Urinary bladder (tissue), 4 donors: ENCODE results near the gene CENPA. TPM values are rescaled to one million over a fixed set of nuclear protein-coding genes. Genes with fewer than 3 reads are reported as not detected.
"Not testable (repeated sequence)": the region's sequence is repeated elsewhere in the genome, so short reads cannot be mapped to it uniquely, and the experiment has no call there.

Source experiments
- DNase-seq: peaks from one replicate; pipeline ENCODE4 v3.0.0-alpha.2; 2015; ENCODE audit errors: extremely low spot score
- H3K27ac ChIP-seq: one replicate; pipeline ENCODE4 v1.5.1; 2013; ENCODE audit warnings: low read depth, mild to moderate bottlenecking, moderate library complexity
- H3K36me3 ChIP-seq: one replicate; pipeline ENCODE4 v1.6.1; 2013; ENCODE audit warnings: mild to moderate bottlenecking, moderate library complexity; ENCODE audit not compliant: insufficient read depth
- H3K4me1 ChIP-seq: one replicate; pipeline ENCODE4 v1.6.1; 2013; ENCODE audit warnings: mild to moderate bottlenecking, moderate library complexity; ENCODE audit not compliant: insufficient read depth
- H3K4me3 ChIP-seq: one replicate; pipeline ENCODE4 v1.5.1; 2013; ENCODE audit warnings: low read depth, low read length
- WGBS: extraction: QIAGEN DNeasy Blood & Tissue Kit; methylation state at CpG from one replicate; pipeline ENCODE4 v1.1.7; 2013; 5-methylcytosine and 5-hydroxymethylcytosine counted together
- polyA plus RNA-seq: library from polyadenylated mRNA; stranded (reverse); fragments of 200-250 nt; gene quantifications from one replicate; pipeline ENCODE4 v1.2.3, GENCODE V29; 2013
- total RNA-seq: library from RNA; depleted of rRNA; stranded (reverse); fragments of >200 nt; gene quantifications from one replicate; pipeline ENCODE4 v1.2.3, GENCODE V29; 2014
- donor health status: healthy with polysubstance abuse.
- donor health status: healthy.

CENPA gene
- total RNA-seq: 6.1 TPM
- polyA plus RNA-seq: 0.53 TPM

- under 1% methylated on average over 55 of the region's 55 CpGs for WGBS
- H3K36me3 ChIP-seq: no peaks in the 10 kb centered on the region
- H3K4me1 ChIP-seq: no peaks in the 10 kb centered on the region
- H3K4me3 ChIP-seq: peak within 1 kb of the TSS; percentile 65
- DNase-seq: peak; percentile 97
- no peak within 1 kb of the TSS for H3K27ac ChIP-seq
These were observed at the start of gene CENPA for GRCh38 chr2:26785431-26786206. CENPA (plus strand) TSS chr2:26786056; CDS start chr2:26786197, 141 bp downstream.

DNA sequence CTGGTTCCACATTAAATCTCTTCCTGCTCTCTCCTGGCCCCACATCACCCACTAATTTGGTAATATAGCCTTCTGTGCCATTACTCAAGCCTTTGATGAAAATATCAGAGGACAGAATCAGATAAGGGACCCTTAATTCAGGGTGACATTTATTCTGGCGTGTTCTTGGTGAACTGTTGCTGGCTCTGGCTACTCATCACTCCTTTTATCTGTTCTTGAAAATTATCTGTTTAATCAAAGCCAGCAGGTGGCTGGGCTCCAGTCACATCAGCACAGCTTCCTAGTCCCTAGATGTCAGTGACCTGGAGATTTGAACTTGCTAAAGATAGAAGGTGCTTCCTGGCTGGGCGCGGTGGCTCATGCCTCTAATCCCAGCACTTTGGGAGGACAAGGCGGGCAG, 48.6 kb upstream of the CENPA start:
- WGBS: 83% methylated on average over 4 of the region's 4 CpGs
- no peak for DNase-seq
- Histone ChIP-seq H3K27ac (no peak overlapping the region), H3K4me3 (no peak overlapping the region), H3K36me3 (no peaks in the 10 kb centered on the region), H3K4me1 (no peaks in the 10 kb centered on the region)

- no peaks in the 10 kb centered on the region for H3K36me3 ChIP-seq
- H3K4me3 ChIP-seq: no peak overlapping the region
- WGBS: 87% methylated on average over 4 of the region's 4 CpGs
- no peak for DNase-seq
- H3K27ac ChIP-seq: no peak overlapping the region
- no peaks in the 10 kb centered on the region for H3K4me1 ChIP-seq
These were observed 47.4 kb upstream of the CENPA start for GRCh38 chr2:26738481-26738880.

DNA sequence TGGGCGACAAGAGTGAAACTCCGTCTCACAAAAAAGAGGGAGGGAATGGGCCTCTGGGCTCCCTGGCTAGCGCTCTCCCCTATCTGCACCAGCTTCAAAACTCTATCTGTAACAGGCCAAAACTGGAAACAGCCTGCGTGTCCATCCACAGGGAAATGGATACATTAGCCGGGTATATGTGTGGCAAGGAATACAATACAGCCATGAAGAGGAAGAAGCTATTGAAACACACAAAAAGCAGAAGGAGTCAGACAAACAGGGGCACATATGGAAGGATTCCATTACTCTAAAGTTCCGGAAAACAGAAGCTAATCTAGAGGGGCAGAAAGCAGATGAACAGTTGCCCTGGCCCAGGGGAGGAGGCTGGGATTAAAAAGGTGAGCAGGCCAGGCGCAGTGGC, 46.3 kb upstream of the CENPA start:
- Histone ChIP-seq H3K27ac (no peak overlapping the region), H3K4me3 (no peak overlapping the region), H3K36me3 (no peaks in the 10 kb centered on the region), H3K4me1 (no peaks in the 10 kb centered on the region)
- no peak for DNase-seq
- 98% methylated on average over 7 of the region's 7 CpGs for WGBS

DNA sequence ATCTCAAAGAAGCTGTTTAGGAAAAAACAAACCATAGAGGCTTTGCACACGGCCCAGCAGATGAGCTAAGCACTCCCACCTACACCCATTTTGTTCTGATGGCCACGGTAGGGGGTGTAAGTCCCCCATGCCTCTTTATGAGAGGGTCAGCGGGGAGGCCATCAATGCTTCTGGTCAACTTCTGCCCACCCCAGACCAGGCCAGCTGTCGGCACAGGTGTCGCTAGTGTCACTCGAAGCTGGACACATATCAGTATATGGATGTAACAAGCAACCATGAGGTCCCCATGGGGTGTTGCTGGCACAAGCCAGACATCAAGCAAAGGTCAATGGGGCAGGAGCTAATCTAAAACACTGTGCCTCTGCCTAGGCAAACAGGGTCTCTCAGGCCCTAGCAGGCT, 45.5 kb upstream of the CENPA start:
- no peaks in the 10 kb centered on the region for H3K4me1 ChIP-seq
- no peak overlapping the region for H3K27ac ChIP-seq
- DNase-seq: no peak
- 77% methylated on average over 6 of the region's 6 CpGs for WGBS
- no peaks in the 10 kb centered on the region for H3K36me3 ChIP-seq
- no peak overlapping the region for H3K4me3 ChIP-seq

GRCh38 chr2:26740890-26741302, 45.0 kb upstream of the CENPA start:
- no peaks in the 10 kb centered on the region for H3K36me3 ChIP-seq
- H3K27ac ChIP-seq: no peak overlapping the region
- no peaks in the 10 kb centered on the region for H3K4me1 ChIP-seq
- 34% methylated on average over 8 of the region's 8 CpGs for WGBS
- H3K4me3 ChIP-seq: no peak overlapping the region
- no peak for DNase-seq

DNA sequence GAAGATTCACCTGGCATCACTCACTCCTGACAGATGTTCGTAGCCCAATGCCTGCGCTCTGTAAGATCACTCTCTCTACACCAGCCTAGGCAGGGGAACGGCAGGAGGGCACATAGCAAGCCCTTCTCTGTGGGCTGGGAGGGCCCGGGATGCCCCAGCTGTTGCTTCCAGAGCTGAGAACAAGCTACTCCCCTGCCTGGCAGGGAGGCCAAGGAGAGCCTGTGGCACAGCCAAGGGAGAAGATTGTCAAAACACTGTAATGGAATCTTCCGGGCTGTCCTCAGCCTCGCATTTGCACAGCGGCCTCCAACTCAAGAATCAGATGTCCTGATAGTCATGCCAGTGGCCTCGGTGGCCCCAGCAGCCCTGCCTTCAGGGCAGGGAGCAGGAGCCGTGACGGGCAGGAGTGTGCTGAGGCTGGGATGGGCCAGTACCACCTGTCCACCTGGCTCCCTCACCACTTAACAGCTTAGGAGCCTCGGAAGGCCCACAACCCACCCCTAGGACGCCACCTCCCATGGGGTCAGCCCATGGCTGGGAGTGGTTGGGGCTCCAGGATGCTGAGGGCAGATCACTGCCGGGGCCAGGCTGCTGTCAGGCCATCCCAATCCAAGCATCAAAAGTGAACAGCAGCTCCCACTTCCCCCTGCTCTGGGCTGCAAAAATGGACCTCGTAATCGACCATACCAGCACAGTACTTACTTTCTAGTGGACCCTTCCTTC, 43.6 kb upstream of the CENPA start:
- 91% methylated on average over 15 of the region's 15 CpGs for WGBS

GRCh38 chr2:26743852-26744251, 42.0 kb upstream of the CENPA start:
- Histone ChIP-seq H3K4me3 (no peak overlapping the region), H3K36me3 (no peaks in the 10 kb centered on the region), H3K27ac (no peak overlapping the region), H3K4me1 (no peaks in the 10 kb centered on the region)
- WGBS: 90% methylated on average over 3 of the region's 3 CpGs
- DNase-seq: no peak

More for the DNA sequence above, 43.6 kb upstream of the CENPA start:
- Histone ChIP-seq H3K27ac (no peak overlapping the region), H3K4me3 (no peak overlapping the region), H3K4me1 (no peaks in the 10 kb centered on the region), H3K36me3 (no peaks in the 10 kb centered on the region)
- DNase-seq: no peak

DNA sequence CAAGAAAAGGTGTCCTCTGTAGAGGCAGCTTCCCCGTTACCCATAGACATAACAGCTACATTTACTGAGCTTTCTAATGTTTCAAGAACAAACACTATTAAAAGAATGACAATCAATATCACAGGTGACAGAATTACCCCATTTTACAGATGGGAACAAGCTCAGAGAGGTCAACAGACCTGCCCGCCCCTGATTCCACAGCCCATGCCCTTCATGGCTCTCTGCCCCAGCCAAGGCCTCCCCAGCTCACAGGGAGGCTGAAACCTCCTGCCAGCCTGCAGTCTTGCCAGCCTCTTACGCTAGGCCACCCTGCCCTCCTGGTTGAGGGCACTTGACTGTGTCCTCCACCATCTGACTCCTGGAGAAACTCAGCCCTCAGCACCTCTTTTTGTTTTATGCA, 40.9 kb upstream of the CENPA start:
- H3K36me3 ChIP-seq: no peaks in the 10 kb centered on the region
- H3K4me1 ChIP-seq: no peaks in the 10 kb centered on the region
- H3K27ac ChIP-seq: no peak overlapping the region
- no peak for DNase-seq
- 92% methylated on average over 3 of the region's 3 CpGs for WGBS
- H3K4me3 ChIP-seq: no peak overlapping the region

DNA sequence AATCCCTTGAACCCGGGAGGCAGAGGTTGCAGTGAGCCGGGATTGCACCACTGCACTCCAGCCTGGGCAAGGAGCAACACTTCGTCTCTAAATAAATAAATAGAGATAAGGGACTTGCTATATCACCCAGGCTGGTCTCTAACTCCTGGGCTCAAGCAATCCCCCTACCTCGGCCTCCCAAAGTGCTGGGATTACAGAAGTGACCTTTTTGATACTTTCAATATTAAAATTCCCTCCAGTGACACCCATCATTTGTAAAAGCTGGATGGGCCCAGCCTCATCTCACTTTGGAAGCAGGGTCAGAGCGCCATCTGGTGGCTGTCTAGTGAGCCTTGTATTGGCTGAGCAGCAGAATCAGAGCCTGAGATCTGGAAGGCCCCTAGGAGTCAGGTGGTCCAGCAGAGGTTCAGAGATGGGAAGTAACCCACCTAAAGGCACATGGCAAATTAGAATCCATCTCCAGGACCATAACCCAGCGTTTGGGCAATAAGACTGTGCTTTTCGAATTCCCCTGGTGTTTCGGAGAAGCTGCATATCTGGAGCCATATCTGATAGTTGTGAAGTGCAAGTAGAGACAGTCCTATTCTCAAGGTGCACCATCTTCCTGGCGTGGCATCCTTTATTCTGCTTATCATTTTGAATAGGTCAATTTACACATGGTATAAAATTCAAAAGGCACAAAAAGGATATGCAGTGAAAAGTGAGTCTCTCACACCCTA, 40.1 kb upstream of the CENPA start:
- no peaks in the 10 kb centered on the region for H3K36me3 ChIP-seq
- H3K4me1 ChIP-seq: no peaks in the 10 kb centered on the region
- DNase-seq: peak; percentile 48
- WGBS: 24% methylated on average over 9 of the region's 9 CpGs
- no peak overlapping the region for H3K4me3 ChIP-seq
- H3K27ac ChIP-seq: no peak overlapping the region

DNA sequence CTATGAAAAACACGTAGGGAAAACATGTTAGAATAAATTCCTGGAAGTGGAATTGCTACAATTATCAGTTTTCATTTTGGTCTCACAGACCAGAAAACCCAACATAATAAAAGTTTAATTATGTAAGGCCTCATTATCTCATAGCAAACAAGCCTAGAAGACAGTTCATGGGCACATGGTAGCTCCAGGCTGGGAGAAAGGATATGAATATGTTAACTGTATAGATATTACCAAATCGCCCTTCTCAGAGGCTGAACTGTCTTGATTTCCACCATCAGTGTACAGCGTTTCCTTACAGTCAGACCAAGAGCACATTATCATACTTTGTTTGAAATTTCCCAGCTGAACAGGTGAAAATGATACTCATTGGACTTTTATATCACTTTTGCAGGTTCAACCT, 38.9 kb upstream of the CENPA start:
- no peak for DNase-seq
- Histone ChIP-seq H3K4me1 (no peaks in the 10 kb centered on the region), H3K36me3 (no peaks in the 10 kb centered on the region), H3K27ac (no peak overlapping the region), H3K4me3 (no peak overlapping the region)
- 76% methylated on average over 3 of the region's 3 CpGs for WGBS

DNA sequence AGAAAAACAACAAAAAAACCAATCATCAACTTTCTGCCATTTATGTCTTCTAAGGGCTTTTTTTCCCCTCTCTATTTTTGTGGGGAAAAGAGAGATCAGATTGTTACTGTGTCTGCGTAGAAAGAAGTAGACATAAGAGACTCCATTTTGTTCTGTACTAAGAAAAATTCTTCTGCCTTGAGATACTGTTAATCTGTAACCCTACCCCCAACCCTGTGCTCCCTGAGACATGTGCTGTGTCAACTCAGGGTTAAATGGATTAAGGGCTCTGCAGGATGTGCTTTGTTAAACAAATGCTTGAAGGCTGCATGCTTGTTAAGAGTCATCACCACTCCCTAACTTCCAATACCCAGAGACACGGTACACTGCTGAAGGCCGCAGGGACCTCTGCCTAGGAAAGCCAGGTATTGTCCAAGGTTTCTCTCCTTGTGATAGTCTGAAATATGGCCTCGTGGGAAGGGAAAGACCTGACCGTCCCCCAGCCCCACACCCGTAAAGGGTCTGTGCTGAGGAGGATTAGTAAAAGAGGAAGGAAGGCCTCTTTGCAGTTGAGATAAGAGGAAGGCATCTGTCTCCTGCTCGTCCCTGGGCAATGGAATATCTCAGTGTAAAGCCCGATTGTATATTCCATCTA, 36.0 kb upstream of the CENPA start:
- not testable (repeated sequence) for H3K36me3 ChIP-seq, H3K4me3 ChIP-seq, H3K4me1 ChIP-seq, H3K27ac ChIP-seq, DNase-seq
- WGBS: 32% methylated on average over 8 of the region's 8 CpGs

DNA sequence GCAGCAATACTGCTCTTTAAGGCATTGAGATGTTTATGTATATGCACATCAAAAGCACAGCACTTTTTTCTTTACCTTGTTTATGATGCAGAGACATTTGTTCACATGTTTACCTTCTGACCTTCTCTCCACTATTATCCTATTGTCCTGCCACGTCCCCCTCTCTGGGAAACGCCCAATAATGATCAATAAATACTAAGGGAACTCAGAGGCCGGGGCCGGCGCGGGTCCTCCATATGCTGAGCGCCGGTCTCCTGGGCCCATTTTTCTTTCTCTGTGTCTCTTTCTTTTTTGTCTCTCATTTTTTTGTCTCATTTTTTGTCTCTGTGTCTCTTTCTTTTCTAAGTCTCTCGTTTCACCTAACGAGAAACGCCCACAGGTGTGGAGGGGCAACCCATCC, 35.4 kb upstream of the CENPA start:
- 85% methylated on average over 11 of the region's 11 CpGs for WGBS
- not testable (repeated sequence) for H3K36me3 ChIP-seq, H3K4me1 ChIP-seq, H3K4me3 ChIP-seq, H3K27ac ChIP-seq, DNase-seq
